ENCODE results near the gene MISP. TPM values are rescaled to one million over a fixed set of nuclear protein-coding genes. Genes with fewer than 3 reads are reported as not detected.

MISP gene
- total RNA-seq = 1.4 TPM

GRCh38 chr19:750640-751423 lies at the start of gene MISP:
MISP (plus strand) TSS chr19:751112; CDS start chr19:756947, 5,835 bp downstream.

GRCh38 chr19:708154-709143 lies 42.5 kb upstream of the MISP start, which contains the start of gene PALM:
PALM (plus strand) TSS chr19:708935; CDS start chr19:709147, 212 bp downstream.

DNA sequence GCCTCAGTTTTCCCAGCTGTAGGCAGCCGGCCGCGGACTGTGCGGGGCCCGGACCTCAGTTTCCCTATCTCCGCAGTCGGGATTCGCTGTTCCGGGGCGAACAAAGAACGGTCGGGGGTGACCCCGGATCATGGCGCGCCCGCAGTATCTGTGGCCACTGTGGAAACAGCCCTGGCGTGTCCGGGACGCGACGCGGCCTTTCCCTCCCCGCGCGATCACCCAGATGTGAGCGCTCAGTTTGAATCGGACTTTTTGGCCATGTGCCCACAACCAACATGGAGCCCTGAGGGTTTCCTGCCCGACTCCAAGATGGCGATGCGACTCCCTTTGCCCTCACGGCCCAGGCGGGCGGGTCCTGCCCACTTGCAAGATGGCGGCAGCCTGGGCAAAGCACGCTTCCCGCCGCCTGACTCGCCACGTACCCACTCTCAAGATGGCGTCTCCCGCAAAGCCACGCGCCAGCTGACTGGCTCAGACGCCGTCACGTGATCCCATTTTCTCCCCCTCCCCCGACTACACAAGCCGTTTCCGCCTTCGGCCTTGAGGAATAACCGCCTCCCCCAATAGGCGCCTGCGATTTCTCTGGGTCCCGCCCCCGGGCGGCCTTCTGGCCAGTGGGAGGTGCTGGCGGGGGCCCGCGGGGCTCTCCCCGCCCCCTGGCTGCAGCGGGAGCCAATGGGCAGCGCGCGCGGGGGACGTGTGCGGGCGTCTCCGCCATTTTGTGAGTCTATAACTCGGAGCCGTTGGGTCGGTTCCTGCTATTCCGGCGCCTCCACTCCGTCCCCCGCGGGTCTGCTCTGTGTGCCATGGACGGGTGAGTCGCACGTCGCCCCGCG lies 46.0 kb downstream of the MISP start, which contains the start of gene PTBP1:
PTBP1 (plus strand) TSS at position 761 of the 836 bp plus-strand sequence; CDS start at position 807, 46 bp downstream.

Other genes starting within 250 kb of the MISP start
- 28.9 TPM for gene TPGS1, start 243.6 kb upstream of the MISP start, total RNA-seq
- 83.5 TPM for gene CDC34, start 219.4 kb upstream of the MISP start, total RNA-seq
- gene GZMM, start 207.1 kb upstream of the MISP start, total RNA-seq = not detected
- gene BSG, start 178.5 kb upstream of the MISP start, total RNA-seq = 413 TPM
- 6.0 TPM for gene HCN2, start 161.2 kb upstream of the MISP start, total RNA-seq
- 33.2 TPM for gene POLRMT, start 117.6 kb upstream of the MISP start, total RNA-seq
- gene FGF22, start 111.2 kb upstream of the MISP start, total RNA-seq = not detected
- gene RNF126, start 87.9 kb upstream of the MISP start, total RNA-seq = 25.8 TPM
- 36.6 TPM for gene FSTL3, start 74.7 kb upstream of the MISP start, total RNA-seq
- not detected for gene PRSS57, start 55.7 kb upstream of the MISP start, total RNA-seq
- gene PALM, start 42.2 kb upstream of the MISP start, total RNA-seq = 145 TPM
- gene PTBP1, start 46.3 kb downstream of the MISP start, total RNA-seq = 113 TPM
- 21.2 TPM for gene PLPPR3, start 70.8 kb downstream of the MISP start, total RNA-seq
- 3.4 TPM for gene AZU1, start 76.7 kb downstream of the MISP start, total RNA-seq
- 2.5 TPM for gene PRTN3, start 89.9 kb downstream of the MISP start, total RNA-seq
- gene ELANE, start 101.2 kb downstream of the MISP start, total RNA-seq = 6.4 TPM
- 15.3 TPM for gene CFD, start 108.6 kb downstream of the MISP start, total RNA-seq
- 70.6 TPM for gene MED16, start 142.1 kb downstream of the MISP start, total RNA-seq
- gene RNU6-9, start 142.4 kb downstream of the MISP start, total RNA-seq = not detected
- gene R3HDM4, start 162.1 kb downstream of the MISP start, total RNA-seq = 34.8 TPM
- not detected for gene KISS1R, start 166.2 kb downstream of the MISP start, total RNA-seq
- gene ARID3A, start 174.9 kb downstream of the MISP start, total RNA-seq = 12.7 TPM
- 52.4 TPM for gene WDR18, start 233.2 kb downstream of the MISP start, total RNA-seq
- gene GRIN3B, start 249.3 kb downstream of the MISP start, total RNA-seq = not detected